IMR-90 (cell line): ENCODE measurements around the gene RIPOR3. TPM values are rescaled to one million over a fixed set of nuclear protein-coding genes. Genes with fewer than 3 reads are reported as not detected.

Experiments used
- ATAC-seq: fragments of 200-7000 bp; cut with Tn5 transposase; 2 replicates; pipeline ENCODE4 v1.9.1; 2020; ENCODE audit warnings: low read depth, mild to moderate bottlenecking, moderate library complexity
- BruUV-seq: library from RNA; stranded (reverse); fragments of 400-500 nt; replicated peaks from 2 replicates; lab custom pipeline; 2021; lab: Mats Ljungman, UMichigan
- CTCF ChIA-PET: fragments of 300-600 bp; formaldehyde crosslinking; extraction: SDS; loops from one replicate; lab custom pipeline; 2021; ENCODE audit warnings: antibody characterized with exemption; lab: Yijun Ruan, JAX
- POLR2A ChIA-PET: fragments of 300-600 bp; sonication (Branson Sonifier 250); formaldehyde crosslinking; loops from one replicate; lab custom pipeline; 2022; ENCODE audit warnings: antibody characterized with exemption; ENCODE audit not compliant: unreplicated experiment; lab: Charles Lee
- DNase-seq: peaks from one replicate; pipeline ENCODE4 v3.0.0; 2013
- H2AFZ ChIP-seq: replicated peaks from 2 replicates; pipeline ENCODE3; 2013; ENCODE audit warnings: low read length, mild to moderate bottlenecking; ENCODE audit not compliant: poor library complexity
- H2AK5ac ChIP-seq: 2 replicates; pipeline ENCODE4 v1.6.1; 2013; ENCODE audit warnings: low read depth, low read length, inconsistent platforms
- H2AK9ac ChIP-seq: replicated peaks from 2 replicates; pipeline ENCODE3; 2013; ENCODE audit warnings: mild to moderate bottlenecking, low read depth, low read length, moderate library complexity; ENCODE audit not compliant: poor library complexity
- H2BK120ac ChIP-seq: 2 replicates; pipeline ENCODE4 v1.6.1; 2013; ENCODE audit warnings: low read depth, low read length, inconsistent platforms
- H2BK15ac ChIP-seq: 3 replicates; pipeline ENCODE4 v1.6.1; 2013; ENCODE audit warnings: low read depth, low read length, inconsistent platforms
- H2BK20ac ChIP-seq: 2 replicates; pipeline ENCODE4 v1.6.1; 2013; ENCODE audit warnings: low read depth, mild to moderate bottlenecking, inconsistent platforms, low read length, moderate library complexity
- H2BK5ac ChIP-seq: 2 replicates; pipeline ENCODE4 v1.6.1; 2013; ENCODE audit warnings: mild to moderate bottlenecking, low read depth, low read length, inconsistent platforms; ENCODE audit not compliant: poor library complexity, severe bottlenecking
- H3K14ac ChIP-seq: replicated peaks from 2 replicates; pipeline ENCODE4 v1.6.1; 2013; ENCODE audit warnings: low read depth, low read length, inconsistent platforms
- H3K18ac ChIP-seq: 2 replicates; pipeline ENCODE4 v1.6.1; 2013; ENCODE audit warnings: low read depth, low read length, control low read depth
- H3K23ac ChIP-seq: 2 replicates; pipeline ENCODE4 v1.6.1; 2013; ENCODE audit warnings: low read depth, low read length, inconsistent platforms
- H3K27ac ChIP-seq: 2 replicates; pipeline ENCODE4 v1.5.1; 2013; ENCODE audit warnings: mild to moderate bottlenecking, control low read depth, low read length; ENCODE audit not compliant: insufficient read depth
- H3K27me3 ChIP-seq: 2 replicates; pipeline ENCODE4 v1.6.1; 2013; ENCODE audit warnings: low read length; ENCODE audit not compliant: control insufficient read depth, insufficient read depth
- H3K36me3 ChIP-seq: 2 replicates; pipeline ENCODE4 v1.6.1; 2013; ENCODE audit warnings: low read length, mixed read lengths; ENCODE audit not compliant: control insufficient read depth, insufficient read depth
- H3K4ac ChIP-seq: 2 replicates; pipeline ENCODE4 v1.6.1; 2013; ENCODE audit warnings: low read depth, low read length, inconsistent platforms
- H3K4me1 ChIP-seq: 2 replicates; pipeline ENCODE4 v1.6.1; 2013; ENCODE audit warnings: low read length, mixed read lengths; ENCODE audit not compliant: control insufficient read depth, insufficient read depth
- H3K4me2 ChIP-seq: 2 replicates; pipeline ENCODE4 v1.6.1; 2013; ENCODE audit warnings: low read depth, mild to moderate bottlenecking, control low read depth, low read length, moderate library complexity
- H3K4me3 ChIP-seq: 2 replicates; pipeline ENCODE4 v1.5.1; 2013; ENCODE audit warnings: low read depth, mild to moderate bottlenecking, control low read depth, low read length, moderate library complexity; ENCODE audit not compliant: insufficient read depth
- H3K56ac ChIP-seq: 2 replicates; pipeline ENCODE4 v1.6.1; 2013; ENCODE audit warnings: low read length, inconsistent platforms; ENCODE audit not compliant: insufficient read depth; ENCODE audit errors: extremely low read depth
- H3K79me1 ChIP-seq, 2 experiments: 2 replicates each; pipeline ENCODE4 v1.6.1; 2013; ENCODE audit warnings: low read length in 2 of 2, inconsistent platforms in 1 of 2, low read depth in 1 of 2
- H3K9ac ChIP-seq: 2 replicates; pipeline ENCODE4 v1.6.1; 2013; ENCODE audit warnings: low read depth, low read length, control low read depth
- H3K9me1 ChIP-seq: 2 replicates; pipeline ENCODE4 v1.6.1; 2013; ENCODE audit warnings: low read length, inconsistent platforms; ENCODE audit not compliant: insufficient read depth
- H3K9me3 ChIP-seq: 2 replicates; pipeline ENCODE4 v1.6.1; 2013; ENCODE audit warnings: low read length; ENCODE audit not compliant: control insufficient read depth, insufficient read depth
- H4K20me1 ChIP-seq: 2 replicates; pipeline ENCODE4 v1.6.1; 2013; ENCODE audit warnings: low read length, inconsistent platforms; ENCODE audit not compliant: insufficient read depth
- H4K5ac ChIP-seq: 2 replicates; pipeline ENCODE4 v1.6.1; 2013; ENCODE audit warnings: mild to moderate bottlenecking, low read depth, low read length, control low read depth
- H4K8ac ChIP-seq, 2 experiments: 2 replicates each; pipeline ENCODE4 v1.6.1; 2013; ENCODE audit warnings: low read depth in 2 of 2, low read length in 2 of 2, control low read depth in 1 of 2, inconsistent platforms in 1 of 2
- H4K91ac ChIP-seq: 2 replicates; pipeline ENCODE4 v1.6.1; 2013; ENCODE audit warnings: low read depth, low read length, inconsistent platforms; ENCODE audit not compliant: insufficient read depth
- RFX5 ChIP-seq: IDR thresholded peaks from 2 replicates; pipeline ENCODE4 v1.8.0; 2012; ENCODE audit warnings: low read depth, mild to moderate bottlenecking, low read length, moderate library complexity
- SMC3 ChIP-seq: fragments of 150-350 bp; IDR thresholded peaks from 2 replicates; pipeline ENCODE4 v1.6.1; 2016; ENCODE audit warnings: low read depth, mild to moderate bottlenecking, antibody characterized with exemption, low read length, moderate library complexity
- WGBS, 2 experiments: methylation state at CpG; one replicate each; pipeline versions ENCODE4 v1.1.5 to v1.1.7; 2013; ENCODE audit warnings: missing lambda C conversion rate in 2 of 2; ENCODE audit not compliant: insufficient read length in 1 of 2; ENCODE audit errors: extremely low coverage in 2 of 2; 5-methylcytosine and 5-hydroxymethylcytosine counted together
- dilution Hi-C: fragments of 300-500 bp; cut with HindIII; formaldehyde crosslinking; loops from one replicate; pipeline ENCODE4 v1.14.3; 2018; ENCODE audit warnings: low sequenced_read_pairs; ENCODE audit not compliant: unreplicated experiment
- in situ Hi-C: fragments of 300-500 bp; cut with MboI; formaldehyde crosslinking; loops from 3 replicates; pipeline ENCODE4 v1.14.3; 2019; ENCODE audit warnings: low sequenced_read_pairs, inconsistent platforms, mixed read lengths
- intact Hi-C: fragments of 100-400 bp; cut with micrococcal nuclease; formaldehyde crosslinking; loops from 2 replicates; pipeline ENCODE4 v1.10.0; 2022
- polyA plus RNA-seq, 3 experiments: library from polyadenylated mRNA; depleted of rRNA; stranded (reverse); fragments of >200 nt; gene quantifications; 2 replicates each; pipeline ENCODE4 v1.2.3, GENCODE V29; 2012; ENCODE audit warnings: low replicate concordance in 1 of 3
- total RNA-seq: library from RNA; depleted of rRNA; stranded (reverse); fragments of >200 nt; gene quantifications from 2 replicates; pipeline ENCODE4 v1.2.3, GENCODE V29; 2012
- TF ChIP-seq, protein P1 (sequence below): fragments of 150-350 bp; IDR thresholded peaks from 2 replicates; pipeline ENCODE4 v1.6.1; 2017; ENCODE audit warnings: mild to moderate bottlenecking, antibody characterized with exemption, low read length, low read depth

Gene RIPOR3
- total and polyA plus RNA-seq, 2 of the 4 experiments (the other 2 are of a cell fraction), result 0.54 to 1.7 TPM

DNA sequence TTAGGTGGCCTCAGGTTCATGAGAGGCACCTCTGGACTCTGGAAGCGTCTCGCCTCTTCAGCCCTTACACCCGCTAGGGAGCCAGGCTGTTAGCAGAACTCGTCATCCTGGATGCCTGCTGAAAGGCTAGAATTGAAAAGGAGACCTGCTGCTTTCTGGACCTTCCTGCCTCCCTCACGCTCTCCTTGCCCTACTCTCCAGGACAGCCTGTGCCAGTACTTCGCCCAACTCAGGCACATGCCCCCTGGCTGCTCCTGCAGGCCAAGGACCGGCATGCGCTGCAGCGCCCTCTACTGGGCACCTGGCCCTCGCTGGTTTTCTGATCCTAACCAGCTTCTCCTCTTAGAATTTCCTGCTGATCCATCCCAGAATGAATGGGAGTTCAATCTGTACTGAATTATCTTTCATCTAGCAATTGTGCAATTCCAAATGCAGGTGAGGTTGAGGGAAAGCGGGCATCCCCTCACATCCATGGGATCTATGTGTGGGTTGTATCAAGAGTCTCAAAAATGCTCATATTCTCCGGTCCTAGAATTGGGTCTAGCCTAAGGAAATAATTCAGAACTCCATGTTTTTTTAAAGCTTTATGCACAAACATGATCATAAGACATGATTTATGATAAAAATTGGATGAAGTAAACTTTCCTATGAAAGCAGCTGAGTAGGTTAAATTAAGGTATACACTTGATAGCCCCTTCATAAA, 103.2 kb downstream of the RIPOR3 start (continued):
- TF ChIP-seq, protein P1, sequence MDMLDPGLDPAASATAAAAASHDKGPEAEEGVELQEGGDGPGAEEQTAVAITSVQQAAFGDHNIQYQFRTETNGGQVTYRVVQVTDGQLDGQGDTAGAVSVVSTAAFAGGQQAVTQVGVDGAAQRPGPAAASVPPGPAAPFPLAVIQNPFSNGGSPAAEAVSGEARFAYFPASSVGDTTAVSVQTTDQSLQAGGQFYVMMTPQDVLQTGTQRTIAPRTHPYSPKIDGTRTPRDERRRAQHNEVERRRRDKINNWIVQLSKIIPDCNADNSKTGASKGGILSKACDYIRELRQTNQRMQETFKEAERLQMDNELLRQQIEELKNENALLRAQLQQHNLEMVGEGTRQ, result 0 out of 2 replicates have a peak, but pooled peaks have one; percentile 21
- no peak for TF ChIP-seq RFX5

DNA sequence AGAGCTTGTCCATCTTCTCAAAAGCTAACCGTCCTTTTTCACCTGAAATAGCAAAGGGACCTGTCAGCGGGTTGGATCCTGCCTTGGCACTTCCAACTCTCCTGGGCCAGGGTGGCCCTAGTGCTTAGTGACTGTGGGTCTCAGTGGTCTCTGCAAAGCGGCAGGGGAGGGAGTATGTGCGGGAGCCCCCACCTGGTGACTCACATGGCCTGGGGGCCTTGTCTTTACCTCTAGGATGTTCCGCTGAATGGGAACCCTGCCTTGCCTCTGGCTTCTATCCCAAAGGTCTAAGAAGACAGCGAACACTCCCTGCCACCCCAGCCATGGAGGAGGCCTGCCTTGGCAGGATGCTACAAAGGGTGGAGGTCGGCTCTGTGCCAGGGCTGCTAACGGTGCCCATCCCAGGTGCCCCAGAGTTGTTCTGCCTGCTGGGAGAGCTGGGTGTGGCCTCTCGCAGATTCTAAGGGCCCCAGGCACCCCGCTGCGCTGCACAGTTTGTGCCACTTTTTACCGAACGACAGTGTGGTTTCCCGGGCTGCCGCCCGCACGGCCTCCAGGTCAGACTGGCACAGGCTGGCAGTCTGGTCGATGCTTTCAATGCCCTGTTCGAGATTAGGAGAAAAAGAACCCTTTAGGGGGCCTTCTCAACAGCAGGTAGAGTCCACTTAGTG, 103.9 kb downstream of the RIPOR3 start:
- Histone ChIP-seq H3K4me3 (no peak overlapping the region), H3K27ac (no peak overlapping the region), H2AFZ (no peak overlapping the region), H2BK120ac (no peak overlapping the region), H3K9me1 (no peaks in the 10 kb centered on the region), H3K18ac (no peak overlapping the region), H2AK5ac (no peak overlapping the region), H3K4me2 (no peak overlapping the region), H2BK15ac (no peak overlapping the region), H3K4me1 (no peaks in the 10 kb centered on the region), H3K9ac (no peak overlapping the region), H3K56ac (no peak overlapping the region), H4K91ac (no peak overlapping the region), H3K9me3 (no peaks in the 10 kb centered on the region), H4K20me1 (peaks cover 12% of the 10 kb centered on the region; the same call in 1 of the 2 replicates), H3K14ac (no peak overlapping the region), H3K36me3 (peaks cover 69% of the 10 kb centered on the region), H3K79me1 (peaks cover 4 to 23% of the 10 kb centered on the region in 2 experiments; a peak in 3 of 4 replicates), H2AK9ac (no peak overlapping the region), H3K4ac (no peak overlapping the region), H4K8ac (no peak overlapping the region), H3K27me3 (no peaks in the 10 kb centered on the region), H2BK5ac (no peak overlapping the region), H2BK20ac (no peak overlapping the region), H3K23ac (no peak overlapping the region), H4K5ac (no peak overlapping the region)
- 95% methylated on average over 10 of the region's 19 CpGs; no CpG with 5 or more reads in 1 of the 2 experiments for WGBS, 2 experiments
- intact Hi-C loops, result no loop called here
- CTCF ChIA-PET, result no interaction called here
- DNase-seq, result no peak
- no TSS peak for BruUV-seq
- POLR2A ChIA-PET, result no interaction called here
- no peak for ATAC-seq
- dilution Hi-C loops, result no loop called here
- in situ Hi-C loops, result no loop called here
- TF ChIP-seq SMC3, result no peak
